NT2/D1 (cell line): ENCODE results near the gene PARD3.

Experiments used
- YY1 ChIP-seq: IDR thresholded peaks from 2 replicates; pipeline ENCODE4 v1.6.1; 2011; ENCODE audit not compliant: insufficient read length, insufficient read depth
- ZNF274 ChIP-seq: IDR thresholded peaks from 2 replicates; pipeline ENCODE4 v1.6.1; 2011; ENCODE audit warnings: mild to moderate bottlenecking, low read depth, low read length

- TF ChIP-seq YY1 (no peak), ZNF274 (no peak)
These were observed 234.9 kb downstream of the PARD3 start for GRCh38 chr10:34580214-34580613.
